Measurements from ENCODE around the gene DDOST.

DDOST gene

DNA sequence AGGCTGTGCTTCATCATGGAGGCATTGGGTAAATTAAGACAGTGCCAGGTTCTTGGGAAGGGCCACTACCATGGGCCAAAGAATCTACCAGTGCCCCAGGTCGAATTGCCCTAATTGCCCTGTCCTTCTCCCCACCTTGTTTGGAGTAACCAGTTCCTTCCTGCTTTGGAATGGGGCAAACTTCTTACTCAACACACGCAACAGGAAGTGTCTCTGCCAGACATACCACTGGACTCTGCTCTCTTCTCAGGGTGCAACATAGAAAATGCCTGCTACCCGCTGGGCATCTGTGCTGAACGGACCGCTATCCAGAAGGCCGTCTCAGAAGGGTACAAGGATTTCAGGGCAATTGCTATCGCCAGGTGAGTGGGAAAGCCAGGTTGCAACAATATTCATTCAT, 56.5 kb downstream of the DDOST start:
- Histone ChIP-seq H3K9me3 (replicated peaks in 1 of 11) (peaks cover 0 to 9% (median 0%) of the 10 kb centered on the region in 11 experiments; a peak in 6 of 22 replicates), H3K27me3 (no peaks in the 10 kb centered on the region), H3K4me3 (no peak overlapping the region), H4K20me1 (no peaks in the 10 kb centered on the region; a peak in 1 of 22 replicates), H3K27ac (peak overlapping the region in 3 of 11 experiments; percentile 21 to 53 (median 32); a peak in 5 of 22 replicates), H3K4me2 (peak overlapping the region in 6 of 11 experiments; percentile 27 to 77 (median 60); a peak in 13 of 22 replicates), H3K36me3 (no peaks in the 10 kb centered on the region), H3K4me1 (peaks cover 0 to 34% (median 8%) of the 10 kb centered on the region in 10 experiments; a peak in 11 of 20 replicates), H3K9ac (no peak overlapping the region)
- no peak for TF ChIP-seq Cebpa-rat (IDR thresholded peaks at IDR 0.05)

DNA sequence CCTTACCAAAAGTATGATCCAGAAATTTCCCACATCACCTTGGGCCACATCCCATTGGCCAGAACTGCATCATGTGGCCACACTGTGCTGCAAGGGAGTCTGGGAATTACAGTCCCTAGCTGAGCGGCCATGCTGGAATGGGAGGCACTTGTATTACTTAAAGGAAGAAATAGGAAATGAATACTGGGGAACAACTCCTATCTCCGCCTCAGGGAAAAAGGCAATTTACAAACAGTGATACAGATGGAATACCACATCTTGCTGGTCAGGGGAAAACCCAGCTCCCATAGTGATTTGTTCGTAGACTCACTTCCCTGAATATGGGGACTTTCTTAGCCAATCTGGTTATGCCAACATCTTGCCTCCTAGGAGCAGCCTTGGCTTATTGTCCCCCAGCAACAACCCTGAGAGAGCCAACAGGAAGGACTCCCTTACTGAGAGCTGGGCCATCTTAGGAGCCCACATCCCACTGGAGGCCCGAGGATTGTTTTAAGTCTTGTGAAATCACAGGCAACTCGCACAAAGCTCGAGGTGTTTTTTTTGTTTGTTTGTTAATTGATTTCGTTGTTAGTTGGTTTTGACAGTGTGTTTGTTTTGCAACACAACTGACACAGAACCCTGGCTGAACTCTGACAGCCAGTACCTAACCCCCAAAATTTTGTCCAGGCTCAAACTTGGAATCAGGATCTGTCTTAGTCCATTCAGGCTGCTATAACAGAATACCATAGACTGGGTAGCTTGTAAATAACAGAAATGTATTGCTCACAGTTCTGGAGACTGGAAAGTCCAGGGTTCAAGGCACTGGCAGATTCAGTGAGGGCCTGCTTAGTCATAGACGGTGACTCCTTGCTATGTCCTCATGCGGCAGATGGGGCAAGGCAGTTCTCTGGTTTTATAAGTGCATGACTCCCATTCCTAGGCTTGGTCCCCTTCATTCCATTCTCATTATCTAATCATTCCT, 57.4 kb downstream of the DDOST start:
- H3K9me3 ChIP-seq (replicated peaks in 1 of 11) = peaks cover 0 to 9% (median 0%) of the 10 kb centered on the region in 11 experiments; a peak in 6 of 22 replicates
- no peaks in the 10 kb centered on the region for H3K36me3 ChIP-seq
- no peak overlapping the region for H3K4me3 ChIP-seq
- H4K20me1 ChIP-seq = no peaks in the 10 kb centered on the region; a peak in 1 of 22 replicates
- no peaks in the 10 kb centered on the region for H3K27me3 ChIP-seq
- TF ChIP-seq Cebpa-rat (IDR thresholded peaks at IDR 0.05) = no peak; a peak in 1 of 22 replicates
- peak overlapping the region in 5 of 11 experiments; percentile 53 to 77 (median 68); a peak in 9 of 22 replicates for H3K4me2 ChIP-seq
- H3K4me1 ChIP-seq = peaks cover 0 to 35% (median 8%) of the 10 kb centered on the region in 10 experiments; a peak in 11 of 20 replicates
- H3K27ac ChIP-seq = peak overlapping the region in 3 of 11 experiments; percentile 21 to 53 (median 32); a peak in 3 of 22 replicates
- no peak overlapping the region for H3K9ac ChIP-seq

DNA sequence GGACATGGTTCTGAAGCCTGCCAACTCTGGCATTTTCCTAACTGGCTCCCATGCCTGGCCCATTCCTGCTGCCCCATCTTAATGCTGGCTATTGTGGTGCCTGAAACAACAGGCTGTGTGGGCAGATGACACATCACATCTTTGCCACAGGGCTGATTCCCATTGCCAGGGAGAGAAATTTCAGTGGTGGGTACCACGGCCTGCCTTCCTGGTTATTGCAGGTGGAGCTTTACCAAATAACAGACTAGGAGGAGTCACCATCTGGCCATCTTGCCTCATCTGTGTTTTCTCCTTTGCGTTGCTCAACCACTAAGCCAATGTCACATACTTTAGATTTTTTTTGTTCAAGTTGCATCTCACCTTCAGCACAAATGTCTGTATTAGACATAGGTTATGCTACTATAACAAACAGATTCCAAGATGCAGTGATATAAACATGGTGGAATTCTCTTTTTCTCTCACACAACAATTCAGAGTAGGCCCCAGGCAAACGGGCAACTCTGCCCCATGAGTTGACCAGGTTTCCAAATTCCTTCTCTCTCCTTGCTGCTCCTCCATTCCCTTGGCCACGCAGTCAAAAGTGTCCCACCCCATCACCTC, 58.2 kb downstream of the DDOST start:
- no peaks in the 10 kb centered on the region for H3K27me3 ChIP-seq
- peak overlapping the region in 1 of 11 experiments; percentile 6; a peak in 1 of 22 replicates for H3K4me2 ChIP-seq
- no peaks in the 10 kb centered on the region for H3K36me3 ChIP-seq
- H3K4me3 ChIP-seq = no peak overlapping the region
- no peaks in the 10 kb centered on the region; a peak in 1 of 22 replicates for H4K20me1 ChIP-seq
- no peak overlapping the region for H3K9ac ChIP-seq
- no peak for TF ChIP-seq Cebpa-rat (IDR thresholded peaks at IDR 0.05)
- no peak overlapping the region for H3K27ac ChIP-seq
- peaks cover 0 to 43% (median 11%) of the 10 kb centered on the region in 10 experiments; a peak in 14 of 20 replicates for H3K4me1 ChIP-seq
- H3K9me3 ChIP-seq (replicated peaks in 1 of 11) = peaks cover 0 to 9% (median 0%) of the 10 kb centered on the region in 11 experiments; a peak in 6 of 22 replicates
